Subcutaneous adipose tissue (tissue), 4 donors: ENCODE results near the gene SORL1. TPM values are rescaled to one million over a fixed set of nuclear protein-coding genes. Genes with fewer than 3 reads are reported as not detected.

Experiments used
- total RNA-seq, 4 donors: library from RNA; depleted of rRNA; stranded (reverse); fragments of >200 nt; gene quantifications; one replicate each; pipeline ENCODE4 v1.1.0, GENCODE V29; 2016
- TF ChIP-seq, protein P1 (sequence below): fragments of 450-650 bp; IDR thresholded peaks from one replicate; pipeline ENCODE4 v1.5.1; 2016; ENCODE audit warnings: low read depth, mild to moderate bottlenecking, control low read depth, antibody characterized with exemption, moderate library complexity

Gene SORL1
- total RNA-seq, 4 donors from 2014 or later: 4.2 to 10.7 (median 6.6) TPM

DNA sequence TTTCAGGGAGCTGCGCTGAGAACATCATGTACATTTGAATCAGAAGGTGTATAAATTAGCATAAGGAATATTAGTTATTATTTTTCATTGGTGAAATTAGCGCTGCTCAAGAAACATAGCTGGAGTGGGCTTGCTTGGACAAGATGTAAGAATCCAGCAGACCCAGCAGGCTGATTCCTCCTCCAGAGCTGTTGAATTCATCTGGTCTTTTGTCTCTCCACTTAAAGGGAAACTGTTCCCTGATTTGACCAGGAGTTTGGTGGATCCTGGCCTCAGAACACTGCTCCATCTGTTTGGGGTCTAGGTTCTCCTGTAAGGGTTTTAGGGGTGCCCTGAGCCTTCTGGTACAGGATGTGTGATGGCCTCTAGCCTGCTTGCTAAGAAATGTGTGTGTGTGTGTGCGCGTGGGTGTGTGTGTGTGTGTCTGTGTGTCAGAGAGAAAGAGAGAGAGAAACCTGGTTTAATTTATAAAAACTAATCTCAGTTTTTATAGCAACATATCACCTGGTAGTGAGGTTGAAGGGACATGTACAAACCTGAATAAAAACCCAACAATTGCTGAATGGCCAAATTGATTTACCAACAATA is 8.3 kb upstream of the SORL1 start:
- TF ChIP-seq, protein P1, sequence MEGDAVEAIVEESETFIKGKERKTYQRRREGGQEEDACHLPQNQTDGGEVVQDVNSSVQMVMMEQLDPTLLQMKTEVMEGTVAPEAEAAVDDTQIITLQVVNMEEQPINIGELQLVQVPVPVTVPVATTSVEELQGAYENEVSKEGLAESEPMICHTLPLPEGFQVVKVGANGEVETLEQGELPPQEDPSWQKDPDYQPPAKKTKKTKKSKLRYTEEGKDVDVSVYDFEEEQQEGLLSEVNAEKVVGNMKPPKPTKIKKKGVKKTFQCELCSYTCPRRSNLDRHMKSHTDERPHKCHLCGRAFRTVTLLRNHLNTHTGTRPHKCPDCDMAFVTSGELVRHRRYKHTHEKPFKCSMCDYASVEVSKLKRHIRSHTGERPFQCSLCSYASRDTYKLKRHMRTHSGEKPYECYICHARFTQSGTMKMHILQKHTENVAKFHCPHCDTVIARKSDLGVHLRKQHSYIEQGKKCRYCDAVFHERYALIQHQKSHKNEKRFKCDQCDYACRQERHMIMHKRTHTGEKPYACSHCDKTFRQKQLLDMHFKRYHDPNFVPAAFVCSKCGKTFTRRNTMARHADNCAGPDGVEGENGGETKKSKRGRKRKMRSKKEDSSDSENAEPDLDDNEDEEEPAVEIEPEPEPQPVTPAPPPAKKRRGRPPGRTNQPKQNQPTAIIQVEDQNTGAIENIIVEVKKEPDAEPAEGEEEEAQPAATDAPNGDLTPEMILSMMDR: no peak

DNA sequence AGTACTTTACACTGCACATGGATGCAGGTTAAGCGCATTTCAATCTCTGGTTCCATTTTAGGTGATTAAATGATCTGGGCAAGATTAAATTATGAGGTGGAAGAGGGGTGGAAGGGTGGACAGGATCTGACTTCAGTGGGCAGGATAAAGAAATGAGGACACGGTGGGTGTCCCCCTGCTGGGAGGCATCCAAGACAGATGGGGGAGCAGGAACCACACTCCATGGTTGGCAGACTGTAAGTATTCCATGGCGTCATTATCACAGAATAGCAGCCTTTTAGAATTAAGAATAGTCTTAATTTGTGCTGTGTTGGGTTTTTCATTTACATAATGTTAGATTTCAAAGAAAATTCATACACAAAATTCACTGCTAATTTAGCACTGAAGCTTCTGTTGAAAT is 7.6 kb upstream of the SORL1 start:
- TF ChIP-seq, protein P1: no peak

DNA sequence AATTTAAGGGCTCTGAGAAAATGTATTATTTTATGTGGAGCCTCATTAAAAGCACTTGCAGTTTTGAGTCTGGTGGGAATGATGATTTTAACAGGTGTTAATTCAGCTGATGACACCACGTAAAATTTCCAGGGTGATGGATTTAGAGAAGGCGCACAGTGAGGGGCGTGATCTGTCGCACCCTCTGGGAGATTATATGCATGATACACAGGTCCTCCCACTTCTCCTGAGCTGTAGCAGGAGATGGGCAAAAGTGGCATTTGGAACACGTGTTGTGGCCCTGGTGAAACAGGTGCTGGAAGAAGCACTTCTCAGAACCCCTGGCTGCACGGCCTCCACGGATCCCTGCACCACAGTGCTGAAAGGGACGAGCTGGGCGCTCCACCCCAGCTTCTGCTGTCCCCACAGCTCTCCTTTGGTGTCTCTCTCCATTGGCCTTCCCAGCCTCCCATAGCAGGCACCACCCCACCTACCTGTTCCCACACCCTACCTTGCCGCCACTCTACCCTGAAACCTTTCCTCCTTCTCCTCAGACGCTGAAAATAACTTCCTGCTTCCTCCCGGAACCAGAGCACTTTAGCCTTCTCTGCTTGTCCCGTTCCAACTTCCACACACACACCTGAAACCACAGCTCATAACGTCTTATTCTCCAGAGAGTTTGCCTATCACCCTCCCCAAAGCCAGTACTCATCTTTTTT is 6.9 kb upstream of the SORL1 start:
- TF ChIP-seq, protein P1: no peak

DNA sequence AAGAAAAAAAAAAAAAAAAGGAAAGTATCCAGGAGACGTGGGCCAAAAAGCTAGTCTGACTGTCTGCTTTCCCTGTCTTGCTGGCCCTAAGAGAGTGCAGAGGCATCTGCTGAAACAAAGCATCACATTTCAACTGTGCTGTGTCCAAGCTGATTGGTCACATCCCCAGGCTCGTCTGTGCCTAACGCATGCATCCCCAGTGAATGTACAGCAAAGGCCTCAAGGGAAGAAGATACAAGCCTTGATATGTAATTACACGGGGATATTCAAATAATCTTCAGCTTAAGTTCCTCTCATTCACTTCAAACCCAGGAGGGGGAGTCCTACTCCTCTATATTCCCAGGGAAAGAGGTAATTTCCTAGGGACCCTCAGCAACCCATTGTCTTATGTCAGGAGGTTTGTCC is 5.4 kb upstream of the SORL1 start:
- TF ChIP-seq, protein P1: no peak

DNA sequence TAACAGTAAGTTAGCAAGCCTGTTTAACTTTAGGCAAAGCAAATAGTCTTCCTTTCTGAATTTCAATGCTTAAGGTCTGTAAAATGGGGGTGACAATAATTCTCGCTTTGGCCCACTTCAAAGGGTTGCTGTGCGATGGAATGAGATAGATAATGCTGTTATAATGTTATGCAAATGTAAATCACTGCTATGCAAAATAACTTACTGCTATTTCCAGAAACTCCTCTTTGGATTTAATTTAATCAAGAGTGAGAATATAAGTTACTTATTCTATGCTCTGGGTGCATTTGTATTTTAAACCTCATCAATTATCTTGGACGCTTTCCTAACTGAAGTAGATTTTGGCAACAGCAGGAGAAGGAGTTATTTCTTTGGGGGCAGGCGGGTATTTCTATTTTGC is 4.1 kb upstream of the SORL1 start:
- TF ChIP-seq, protein P1: no peak

DNA sequence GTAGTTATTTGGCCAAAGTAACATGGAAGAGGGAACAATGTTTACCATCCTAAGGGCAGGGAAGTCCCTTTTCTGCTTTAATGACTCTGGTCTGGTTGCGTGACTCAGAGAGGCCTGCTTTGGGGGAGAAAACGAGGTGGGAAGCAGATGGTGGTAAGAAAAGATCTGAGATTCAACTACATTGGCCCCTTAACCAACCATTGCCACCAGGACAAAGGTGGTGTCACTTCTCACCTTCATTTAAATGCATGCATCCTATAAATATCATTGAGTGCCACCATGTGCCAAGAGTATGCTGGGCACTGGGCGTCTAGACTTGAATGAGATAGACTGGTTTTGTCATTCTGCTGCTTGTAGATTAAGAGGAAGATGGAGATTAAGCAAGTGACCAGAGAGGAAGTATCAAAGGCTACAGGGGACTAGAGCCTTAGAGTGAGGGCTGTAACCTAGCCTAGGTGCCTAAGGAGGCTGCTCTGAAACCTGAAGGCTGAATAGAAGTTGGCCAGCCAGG is 3.6 kb upstream of the SORL1 start:
- TF ChIP-seq, protein P1: no peak

- TF ChIP-seq, protein P1: no peak
Observed at GRCh38 chr11:121449123-121449522, 3.0 kb upstream of the SORL1 start.
